MCF 10A (cell line): ENCODE results near the gene SIGLEC1. TPM values are rescaled to one million over a fixed set of nuclear protein-coding genes. Genes with fewer than 3 reads are reported as not detected.

ENCODE experiments used
- BruUV-seq: library from RNA; stranded (reverse); fragments of 400-500 nt; replicated peaks from 2 replicates; lab custom pipeline; 2021; lab: Mats Ljungman, UMichigan
- CTCF ChIA-PET: fragments of 300-600 bp; sonication (Branson Sonifier 250); formaldehyde crosslinking; extraction: SDS; loops from one replicate; lab custom pipeline; 2021; ENCODE audit warnings: antibody characterized with exemption, inconsistent platforms; lab: Yijun Ruan, JAX
- POLR2A ChIA-PET: fragments of 300-600, 350-650 bp; sonication (Branson Sonifier 250); formaldehyde crosslinking; extraction: SDS; loops from one replicate; lab custom pipeline; 2020; ENCODE audit warnings: antibody characterized with exemption, inconsistent platforms; lab: Yijun Ruan, JAX
- DNase-seq: peaks from one replicate; pipeline ENCODE4 v3.0.0-alpha.2; 2018; ENCODE audit not compliant: unreplicated experiment
- H3K27ac Mint-ChIP-seq: one replicate; pipeline ENCODE4 v1.8.0; 2022; ENCODE audit warnings: mild to moderate bottlenecking, low read depth, mixed read lengths; ENCODE audit not compliant: unreplicated experiment
- H3K27me3 Mint-ChIP-seq: one replicate; pipeline ENCODE4 v1.8.0; 2022; ENCODE audit warnings: mixed read lengths; ENCODE audit not compliant: insufficient read depth, unreplicated experiment
- H3K36me3 Mint-ChIP-seq: one replicate; pipeline ENCODE4 v1.8.0; 2022; ENCODE audit warnings: mild to moderate bottlenecking, moderate library complexity, mixed read lengths; ENCODE audit not compliant: insufficient read depth, unreplicated experiment
- H3K4me1 Mint-ChIP-seq: one replicate; pipeline ENCODE4 v1.8.0; 2022; ENCODE audit warnings: mixed read lengths; ENCODE audit not compliant: insufficient read depth, unreplicated experiment
- H3K4me3 Mint-ChIP-seq: one replicate; pipeline ENCODE4 v1.8.0; 2022; ENCODE audit warnings: mild to moderate bottlenecking, moderate library complexity, mixed read lengths; ENCODE audit not compliant: unreplicated experiment
- H3K9me3 Mint-ChIP-seq: one replicate; pipeline ENCODE4 v1.8.0; 2022; ENCODE audit warnings: mixed read lengths; ENCODE audit not compliant: unreplicated experiment
- intact Hi-C: fragments of 100-400 bp; cut with micrococcal nuclease; formaldehyde crosslinking; loops from 2 replicates; pipeline ENCODE4 v1.14.1; 2022
- total RNA-seq: library from RNA; stranded (reverse); gene quantifications from 2 replicates; pipeline ENCODE4 v1.2.3, GENCODE V29; 2022
- TF ChIP-seq, protein P1 (sequence below): fragments of 200-600 bp; IDR thresholded peaks from one replicate; pipeline ENCODE4 v1.8.0; 2022; ENCODE audit warnings: antibody characterized with exemption, mild to moderate bottlenecking; ENCODE audit not compliant: unreplicated experiment

SIGLEC1 gene
- total RNA-seq, 1 experiment from 2014 or later: not detected

DNA sequence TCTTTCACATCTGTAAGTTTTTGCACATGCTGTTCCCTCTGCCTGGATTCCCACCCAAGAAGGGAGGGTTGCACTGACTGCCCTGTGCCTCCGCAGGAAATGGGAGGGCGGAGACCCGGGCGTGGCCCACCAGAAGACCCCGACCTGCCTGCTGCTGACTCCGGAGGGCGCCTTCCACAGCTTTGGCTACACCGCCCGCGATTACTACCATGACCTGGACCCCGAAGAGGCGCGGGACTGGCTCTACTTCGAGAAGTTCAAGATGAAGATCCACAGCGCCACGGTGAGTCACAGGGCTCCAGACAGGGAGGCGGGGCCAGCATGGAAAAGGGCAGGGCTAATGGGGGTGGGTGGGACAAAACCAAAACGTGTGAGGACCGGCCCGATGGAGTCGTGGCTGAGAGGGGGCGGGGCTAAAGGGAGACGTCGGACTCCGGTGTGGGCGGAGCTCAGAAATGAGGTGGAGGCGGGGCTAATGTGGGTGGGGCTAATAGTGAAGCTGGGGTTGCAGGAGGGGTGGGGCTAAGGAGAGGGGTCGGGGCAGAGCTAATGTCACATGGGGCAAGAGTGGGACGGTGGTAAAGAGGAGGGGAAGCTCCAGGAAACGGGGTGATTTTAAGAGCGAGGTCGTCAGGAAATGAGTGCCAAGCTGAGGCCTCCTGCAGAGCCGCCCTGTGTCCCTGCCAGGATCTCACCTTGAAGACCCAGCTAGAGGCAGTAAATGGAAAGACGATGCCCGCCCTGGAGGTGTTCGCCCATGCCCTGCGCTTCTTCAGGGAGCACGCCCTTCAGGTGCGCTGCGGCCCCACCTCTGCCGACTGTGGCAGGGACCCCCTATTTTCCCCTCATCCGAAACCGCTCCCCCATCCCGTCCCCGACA, 32.6 kb upstream of the SIGLEC1 start:
- Mint-ChIP-seq H3K4me1 (no peaks in the 10 kb centered on the region), H3K27ac (no peak overlapping the region), H3K9me3 (no peaks in the 10 kb centered on the region), H3K27me3 (peaks cover 11% of the 10 kb centered on the region), H3K4me3 (peak overlapping the region; percentile 60), H3K36me3 (peaks cover 7% of the 10 kb centered on the region)
- TF ChIP-seq, protein P1, sequence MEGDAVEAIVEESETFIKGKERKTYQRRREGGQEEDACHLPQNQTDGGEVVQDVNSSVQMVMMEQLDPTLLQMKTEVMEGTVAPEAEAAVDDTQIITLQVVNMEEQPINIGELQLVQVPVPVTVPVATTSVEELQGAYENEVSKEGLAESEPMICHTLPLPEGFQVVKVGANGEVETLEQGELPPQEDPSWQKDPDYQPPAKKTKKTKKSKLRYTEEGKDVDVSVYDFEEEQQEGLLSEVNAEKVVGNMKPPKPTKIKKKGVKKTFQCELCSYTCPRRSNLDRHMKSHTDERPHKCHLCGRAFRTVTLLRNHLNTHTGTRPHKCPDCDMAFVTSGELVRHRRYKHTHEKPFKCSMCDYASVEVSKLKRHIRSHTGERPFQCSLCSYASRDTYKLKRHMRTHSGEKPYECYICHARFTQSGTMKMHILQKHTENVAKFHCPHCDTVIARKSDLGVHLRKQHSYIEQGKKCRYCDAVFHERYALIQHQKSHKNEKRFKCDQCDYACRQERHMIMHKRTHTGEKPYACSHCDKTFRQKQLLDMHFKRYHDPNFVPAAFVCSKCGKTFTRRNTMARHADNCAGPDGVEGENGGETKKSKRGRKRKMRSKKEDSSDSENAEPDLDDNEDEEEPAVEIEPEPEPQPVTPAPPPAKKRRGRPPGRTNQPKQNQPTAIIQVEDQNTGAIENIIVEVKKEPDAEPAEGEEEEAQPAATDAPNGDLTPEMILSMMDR: no peak
- BruUV-seq: no TSS peak
- peak; percentile 88 for DNase-seq
- ChIA-PET POLR2A (interaction anchor here (1.7 to 2.8 kb wide), 2 partner anchors 8 to 23 kb away, joined by 6 to 9 read pairs; partner anchors contain the start of gene ADISSP), CTCF (interaction anchor here (0.9 to 2.7 kb wide), 7 partner anchors 8 to 182 kb away, joined by 3 to 11 read pairs (median 4); no protein-coding TSS in a partner anchor)
- intact Hi-C loops: no loop called here

DNA sequence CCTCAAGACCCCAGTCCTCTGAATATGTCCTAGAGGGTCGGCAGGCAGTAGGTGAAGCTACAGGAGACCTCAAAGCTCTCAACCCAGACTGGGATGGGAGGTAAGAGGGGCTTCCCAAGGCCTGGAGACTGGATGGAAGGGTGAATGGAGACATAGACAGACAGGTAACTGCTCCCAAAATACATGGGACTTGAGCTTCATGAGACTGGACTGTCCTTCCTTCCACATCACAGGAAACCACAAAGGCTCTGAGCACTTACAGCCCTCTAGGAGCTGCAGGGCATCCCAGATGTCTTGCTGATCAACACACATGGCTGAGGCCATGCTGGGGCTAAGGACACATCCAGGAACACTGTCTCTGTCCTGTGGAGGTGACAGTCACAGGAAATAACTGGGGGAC, 31.6 kb upstream of the SIGLEC1 start:
- H3K36me3 Mint-ChIP-seq: peaks cover 7% of the 10 kb centered on the region
- no peak for DNase-seq
- ChIA-PET CTCF (interaction anchor here (0.5 to 2.7 kb wide), 7 partner anchors 9 to 488 kb away, joined by 3 to 11 read pairs (median 3); partner anchors contain the start of gene ADISSP), POLR2A (interaction anchor here (0.6 to 2.8 kb wide), 3 partner anchors 9 to 24 kb away, joined by 3 to 9 read pairs (median 6); partner anchors contain the start of gene ADISSP)
- TF ChIP-seq, protein P1: no peak
- H3K27ac Mint-ChIP-seq: no peak overlapping the region
- no TSS peak for BruUV-seq
- H3K4me3 Mint-ChIP-seq: no peak overlapping the region
- no peaks in the 10 kb centered on the region for H3K4me1 Mint-ChIP-seq
- intact Hi-C loops: no loop called here
- H3K9me3 Mint-ChIP-seq: no peaks in the 10 kb centered on the region
- peaks cover 11% of the 10 kb centered on the region for H3K27me3 Mint-ChIP-seq

DNA sequence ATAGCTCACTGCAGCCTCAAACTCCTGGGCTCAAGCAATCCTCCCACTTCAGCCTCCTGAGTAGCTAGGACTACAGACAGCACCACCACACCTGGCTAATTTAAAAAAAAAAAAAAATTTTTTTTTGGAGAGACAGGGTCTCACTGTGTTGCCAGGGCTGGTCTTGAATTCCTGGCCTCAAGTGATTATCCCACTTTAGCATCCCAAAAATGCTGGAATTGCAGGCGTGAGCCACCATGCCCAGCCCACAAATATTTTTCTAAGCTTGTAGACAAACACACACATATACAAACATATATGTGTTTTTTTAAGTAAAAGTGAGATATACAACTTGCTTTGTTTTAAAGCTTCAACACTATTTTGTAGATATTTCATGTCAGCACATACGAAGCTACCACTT, 30.9 kb upstream of the SIGLEC1 start:
- intact Hi-C loops: no loop called here
- Mint-ChIP-seq H3K4me1 (no peaks in the 10 kb centered on the region), H3K36me3 (peaks cover 7% of the 10 kb centered on the region), H3K27ac (no peak overlapping the region), H3K4me3 (no peak overlapping the region), H3K9me3 (no peaks in the 10 kb centered on the region), H3K27me3 (peaks cover 11% of the 10 kb centered on the region)
- POLR2A ChIA-PET: interaction anchor here (0.6 to 2.8 kb wide), 4 partner anchors 10 to 38 kb away, joined by 3 to 9 read pairs (median 4); partner anchors contain the start of genes ADISSP and SPEF1
- TF ChIP-seq, protein P1: no peak
- CTCF ChIA-PET: interaction anchor here (0.6 to 2.7 kb wide), 10 partner anchors 9 to 683 kb away, joined by 3 to 11 read pairs (median 4); partner anchors contain the start of genes ADISSP and SPEF1
- DNase-seq: no peak
- BruUV-seq: no TSS peak

DNA sequence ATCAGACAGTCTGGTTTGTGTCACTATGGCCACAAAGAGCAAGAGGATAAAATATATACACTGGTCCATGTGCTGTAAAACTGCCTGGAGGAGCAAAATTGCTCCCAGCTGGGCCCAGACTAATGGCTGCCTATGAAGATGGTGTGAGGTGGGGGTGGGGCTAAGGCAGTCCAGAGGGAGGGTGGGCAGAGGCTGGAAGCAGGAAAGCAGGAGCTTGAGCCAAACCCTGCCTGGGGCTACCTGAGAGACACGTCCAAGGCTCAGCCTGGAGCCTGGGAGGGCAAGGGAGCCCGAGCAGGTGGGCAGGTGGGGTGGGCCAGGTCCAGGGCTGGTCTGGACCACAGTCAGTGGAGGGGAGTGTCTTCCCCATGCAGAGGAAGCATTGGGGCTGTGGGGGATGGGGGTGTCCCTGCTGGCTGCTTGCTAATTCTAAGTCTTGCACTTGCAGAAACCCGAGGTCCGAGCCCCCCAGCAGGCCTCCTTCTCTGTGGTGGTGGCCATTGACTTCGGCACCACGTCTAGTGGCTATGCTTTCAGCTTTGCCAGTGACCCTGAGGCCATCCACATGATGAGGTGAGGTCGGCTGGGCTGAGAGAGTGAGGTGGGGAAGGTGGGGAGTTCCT, 29.5 kb upstream of the SIGLEC1 start:
- H3K36me3 Mint-ChIP-seq: peaks cover 7% of the 10 kb centered on the region
- no peak overlapping the region for H3K4me3 Mint-ChIP-seq
- CTCF ChIA-PET: interaction anchor here (0.7 to 2.5 kb wide), 9 partner anchors 8 to 68 kb away, joined by 3 to 11 read pairs (median 3); partner anchors contain the start of gene SPEF1
- BruUV-seq: no TSS peak
- peaks cover 11% of the 10 kb centered on the region for H3K27me3 Mint-ChIP-seq
- no peak overlapping the region for H3K27ac Mint-ChIP-seq
- H3K9me3 Mint-ChIP-seq: no peaks in the 10 kb centered on the region
- H3K4me1 Mint-ChIP-seq: no peaks in the 10 kb centered on the region
- intact Hi-C loops: no loop called here
- TF ChIP-seq, protein P1: no peak
- POLR2A ChIA-PET: interaction anchor here (0.6 to 1.4 kb wide), 3 partner anchors 11 to 54 kb away, joined by 3 to 4 read pairs (median 3); partner anchors contain the start of genes CDC25B and SPEF1
- DNase-seq: no peak
